ENCODE data around the gene NCBP2. TPM values are rescaled to one million over a fixed set of nuclear protein-coding genes. Genes with fewer than 3 reads are reported as not detected.

Gene NCBP2
- total RNA-seq, 6 experiments from 2014 or later: 12.9 to 24.6 (median 19.1) TPM

GRCh38 chr3:196938576-196938975 lies 3.8 kb downstream of the NCBP2 start:
- H3K36me3 ChIP-seq: peaks cover 0 to 60% (median 34%) of the 10 kb centered on the region in 4 donors
- intact Hi-C loops (cut with DNase I): no loop called here

GRCh38 chr3:196938124-196938523 lies 4.2 kb downstream of the NCBP2 start:
- 93% methylated on average over 2 of the region's 2 CpGs for WGBS (ENCODE audit: insufficient coverage, low coverage, low lambda C conversion rate, missing lambda C conversion rate)
- no peak for TF ChIP-seq CTCF (IDR thresholded peaks at IDR 0.05)
- TF ChIP-seq POLR2A (IDR thresholded peaks at IDR 0.05): no peak
- no peaks in the 10 kb centered on the region for H3K27me3 ChIP-seq
- no peak for ATAC-seq
- H3K36me3 ChIP-seq: peaks cover 0 to 65% (median 34%) of the 10 kb centered on the region in 4 donors
- no peak overlapping the region for H3K4me3 ChIP-seq
- no peak for DNase-seq
- H3K4me1 ChIP-seq: peaks cover 0 to 15% (median 4%) of the 10 kb centered on the region in 4 donors
- H3K9me3 ChIP-seq: no peaks in the 10 kb centered on the region
- intact Hi-C loops (cut with DNase I): no loop called here
- H3K27ac ChIP-seq: no peak overlapping the region

More at GRCh38 chr3:196938576-196938975, 3.8 kb downstream of the NCBP2 start:
- H3K27ac ChIP-seq: no peak overlapping the region
- ATAC-seq (no peak), DNase-seq (no peak)
- 88% methylated on average over 5 of the region's 5 CpGs for WGBS (ENCODE audit: insufficient coverage, low coverage, low lambda C conversion rate, missing lambda C conversion rate)
- H3K9me3 ChIP-seq: no peaks in the 10 kb centered on the region
- peaks cover 0 to 19% (median 5%) of the 10 kb centered on the region in 4 donors for H3K4me1 ChIP-seq
- no peaks in the 10 kb centered on the region for H3K27me3 ChIP-seq
- H3K4me3 ChIP-seq: no peak overlapping the region
- no peak for TF ChIP-seq CTCF (IDR thresholded peaks at IDR 0.05)

GRCh38 chr3:196936288-196936687 lies 6.0 kb downstream of the NCBP2 start:
- H3K9me3 ChIP-seq: no peaks in the 10 kb centered on the region
- ATAC-seq (no peak), DNase-seq (no peak)
- WGBS (ENCODE audit: insufficient coverage, low coverage, low lambda C conversion rate, missing lambda C conversion rate): 100% methylated on average over 2 of the region's 3 CpGs
- no peak overlapping the region for H3K27ac ChIP-seq
- intact Hi-C loops (cut with DNase I): no loop called here
- peaks cover 0 to 12% (median 3%) of the 10 kb centered on the region in 4 donors for H3K4me1 ChIP-seq
- H3K27me3 ChIP-seq: no peaks in the 10 kb centered on the region
- H3K4me3 ChIP-seq: no peak overlapping the region
- no peak for TF ChIP-seq POLR2A (IDR thresholded peaks at IDR 0.05)
- TF ChIP-seq CTCF (IDR thresholded peaks at IDR 0.05): no peak
- peaks cover 0 to 80% (median 37%) of the 10 kb centered on the region in 4 donors for H3K36me3 ChIP-seq

- no peak overlapping the region for H3K4me3 ChIP-seq
- no peak overlapping the region for H3K27ac ChIP-seq
- TF ChIP-seq POLR2A (IDR thresholded peaks at IDR 0.05) (no peak), CTCF (IDR thresholded peaks at IDR 0.05) (no peak)
- no peaks in the 10 kb centered on the region for H3K27me3 ChIP-seq
- DNase-seq: no peak
- no peaks in the 10 kb centered on the region for H3K9me3 ChIP-seq
- peaks cover 0 to 83% (median 40%) of the 10 kb centered on the region in 4 donors for H3K36me3 ChIP-seq
- peak in 3 of 4 donors; percentile 21 to 48 (median 34) for ATAC-seq
- intact Hi-C loops (cut with DNase I): no loop called here
- H3K4me1 ChIP-seq: no peaks in the 10 kb centered on the region
- 78% methylated on average over 3 of the region's 3 CpGs for WGBS (ENCODE audit: insufficient coverage, low coverage, low lambda C conversion rate, missing lambda C conversion rate)
Measured at GRCh38 chr3:196932600-196932999, 9.7 kb downstream of the NCBP2 start.

All from right lobe of liver (tissue), 6 donors.